Hepatocyte (in vitro differentiated cells): Measurements from ENCODE around the gene RNF11.

Experiments used
- EZH2 ChIP-seq: fragments of 200-600 bp; sonication (generic); IDR thresholded peaks from 2 replicates; pipeline ENCODE4 v1.6.1; 2016; ENCODE audit warnings: antibody characterized with exemption, mild to moderate bottlenecking, borderline replicate concordance
- TF ChIP-seq, protein P1 (sequence below): fragments of 200-600 bp; sonication (generic); IDR thresholded peaks from 2 replicates; pipeline ENCODE4 v1.5.1; 2016; ENCODE audit warnings: antibody characterized with exemption, mild to moderate bottlenecking; ENCODE audit not compliant: poor library complexity

DNA sequence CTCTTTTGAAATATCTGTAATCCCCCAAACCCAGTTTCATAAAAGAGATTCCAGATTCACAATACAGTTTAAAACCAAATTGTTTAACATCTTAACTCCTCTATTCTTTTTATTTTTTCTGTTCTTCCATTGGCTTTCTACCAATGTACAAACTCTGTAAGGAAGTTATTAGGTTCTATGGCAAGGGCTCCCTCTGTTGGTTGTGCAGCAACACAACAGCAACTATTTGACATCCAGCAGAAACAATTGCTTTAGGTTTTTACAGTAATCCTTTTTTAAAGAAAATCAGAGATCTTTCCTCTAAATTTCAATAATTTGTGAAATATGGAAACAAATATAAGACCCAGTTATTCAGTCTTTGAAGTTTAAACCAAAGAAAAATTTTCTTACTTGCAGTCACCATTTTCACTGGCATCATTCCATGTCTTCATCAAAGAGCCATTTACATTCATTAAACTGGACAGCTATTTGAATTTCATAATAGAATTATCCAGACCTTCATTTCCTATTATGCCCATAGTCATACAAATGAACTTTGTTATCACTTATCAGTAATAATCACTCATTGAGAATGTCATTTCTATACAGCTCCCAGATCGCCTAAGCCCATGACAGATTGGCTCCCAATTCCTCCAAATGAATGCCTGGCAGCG lies 46.5 kb upstream of the RNF11 start:
- TF ChIP-seq, protein P1, sequence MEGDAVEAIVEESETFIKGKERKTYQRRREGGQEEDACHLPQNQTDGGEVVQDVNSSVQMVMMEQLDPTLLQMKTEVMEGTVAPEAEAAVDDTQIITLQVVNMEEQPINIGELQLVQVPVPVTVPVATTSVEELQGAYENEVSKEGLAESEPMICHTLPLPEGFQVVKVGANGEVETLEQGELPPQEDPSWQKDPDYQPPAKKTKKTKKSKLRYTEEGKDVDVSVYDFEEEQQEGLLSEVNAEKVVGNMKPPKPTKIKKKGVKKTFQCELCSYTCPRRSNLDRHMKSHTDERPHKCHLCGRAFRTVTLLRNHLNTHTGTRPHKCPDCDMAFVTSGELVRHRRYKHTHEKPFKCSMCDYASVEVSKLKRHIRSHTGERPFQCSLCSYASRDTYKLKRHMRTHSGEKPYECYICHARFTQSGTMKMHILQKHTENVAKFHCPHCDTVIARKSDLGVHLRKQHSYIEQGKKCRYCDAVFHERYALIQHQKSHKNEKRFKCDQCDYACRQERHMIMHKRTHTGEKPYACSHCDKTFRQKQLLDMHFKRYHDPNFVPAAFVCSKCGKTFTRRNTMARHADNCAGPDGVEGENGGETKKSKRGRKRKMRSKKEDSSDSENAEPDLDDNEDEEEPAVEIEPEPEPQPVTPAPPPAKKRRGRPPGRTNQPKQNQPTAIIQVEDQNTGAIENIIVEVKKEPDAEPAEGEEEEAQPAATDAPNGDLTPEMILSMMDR: peak; percentile 96
- TF ChIP-seq EZH2: no peak
